GM20000 (cell line): Measurements from ENCODE around the gene AGAP1.

ENCODE experiments used
- DNase-seq: peaks from one replicate; pipeline ENCODE4 v3.0.0; 2012; ENCODE audit warnings: low spot score
- CTCF ChIP-seq: IDR thresholded peaks from 2 replicates; pipeline ENCODE4 v1.5.1; 2012; ENCODE audit warnings: mild to moderate bottlenecking, control low read depth; ENCODE audit errors: extremely low read depth, missing control alignments

Gene AGAP1

GRCh38 chr2:235843591-235844395, 349.9 kb downstream of the AGAP1 start:
- no peak for DNase-seq
- TF ChIP-seq CTCF, result no peak

GRCh38 chr2:235844561-235844960, 350.7 kb downstream of the AGAP1 start:
- TF ChIP-seq CTCF, result no peak
- no peak for DNase-seq

- no peak for TF ChIP-seq CTCF
- no peak for DNase-seq
Observed at GRCh38 chr2:235845245-235845644, 351.4 kb downstream of the AGAP1 start.

GRCh38 chr2:235847576-235847975, 353.7 kb downstream of the AGAP1 start:
- DNase-seq, result no peak
- no peak for TF ChIP-seq CTCF

- no peak for TF ChIP-seq CTCF
- no peak for DNase-seq
Observed at GRCh38 chr2:235848055-235848454, 354.2 kb downstream of the AGAP1 start.

GRCh38 chr2:235848946-235849345, 355.1 kb downstream of the AGAP1 start:
- DNase-seq, result no peak

More at GRCh38 chr2:235848946-235849345, 355.1 kb downstream of the AGAP1 start:
- TF ChIP-seq CTCF, result no peak
